DMS153 (cell line): ENCODE data around the gene GOPC.

Source experiments
- DNase-seq: peaks from one replicate; lab custom pipeline; 2025; lab: John Stamatoyannopoulos, UW

Gene GOPC

DNA sequence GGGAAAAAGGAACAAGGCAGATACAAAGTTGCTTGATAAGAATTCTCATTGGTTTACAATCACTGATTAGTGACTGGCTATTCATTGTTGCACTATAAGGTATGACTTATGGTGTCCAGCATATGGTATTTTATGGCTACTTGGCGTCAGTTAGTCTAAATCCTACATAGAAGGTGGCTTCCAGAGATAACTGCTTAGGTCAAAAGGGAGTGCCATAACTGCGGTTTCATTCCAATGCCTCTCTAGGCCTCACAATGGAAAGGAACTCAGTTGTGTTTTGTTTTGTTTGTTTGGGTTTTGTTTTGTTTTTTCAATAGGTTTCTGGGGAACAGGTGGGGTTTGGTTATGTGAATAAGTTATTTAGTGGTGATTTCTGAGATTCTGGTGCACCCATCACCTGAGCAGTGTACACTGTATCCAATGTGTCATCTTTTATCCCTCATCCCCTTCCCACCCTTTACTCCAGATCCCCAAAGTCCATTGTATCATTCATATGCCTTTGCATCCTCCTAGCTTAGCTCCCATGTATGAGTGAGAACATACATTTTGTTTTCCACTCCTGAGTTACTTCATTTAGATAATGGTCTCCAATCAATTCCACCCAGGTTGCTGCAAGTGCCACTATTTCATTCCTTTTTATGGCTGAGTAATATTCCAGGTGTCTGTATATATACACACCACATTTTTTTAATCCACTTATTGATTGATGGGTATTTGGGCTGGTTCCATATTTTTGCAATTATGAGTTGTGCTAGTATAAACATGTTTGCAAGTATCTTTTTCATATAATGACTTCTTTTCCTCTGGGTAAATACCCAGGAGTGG is 7.0 kb downstream of the GOPC start:
- no peak for DNase-seq

- DNase-seq, result no peak
Measured at GRCh38 chr6:117592983-117593759, 9.1 kb downstream of the GOPC start.

DNA sequence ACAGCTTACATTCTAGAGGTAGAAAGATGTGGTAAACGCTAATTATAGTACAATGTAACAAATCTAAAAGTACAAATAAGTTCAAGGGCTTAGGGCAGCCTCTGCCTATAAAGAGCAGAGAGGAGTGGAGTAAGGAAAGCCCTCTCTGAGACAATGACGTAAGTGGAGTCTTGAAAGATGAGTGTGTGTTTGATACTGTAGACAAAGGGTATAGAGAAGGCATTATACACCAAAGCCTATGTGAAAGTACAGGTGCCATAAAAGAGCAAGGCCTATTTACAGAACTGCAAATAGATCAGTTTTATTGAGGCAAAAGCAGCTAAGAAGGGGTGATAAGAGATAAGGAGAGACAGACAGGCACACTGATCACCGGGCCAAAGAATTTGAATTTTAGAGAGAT is 10.9 kb downstream of the GOPC start:
- DNase-seq, result no peak

GRCh38 chr6:117590447-117590846 is 11.9 kb downstream of the GOPC start:
- DNase-seq, result no peak

DNA sequence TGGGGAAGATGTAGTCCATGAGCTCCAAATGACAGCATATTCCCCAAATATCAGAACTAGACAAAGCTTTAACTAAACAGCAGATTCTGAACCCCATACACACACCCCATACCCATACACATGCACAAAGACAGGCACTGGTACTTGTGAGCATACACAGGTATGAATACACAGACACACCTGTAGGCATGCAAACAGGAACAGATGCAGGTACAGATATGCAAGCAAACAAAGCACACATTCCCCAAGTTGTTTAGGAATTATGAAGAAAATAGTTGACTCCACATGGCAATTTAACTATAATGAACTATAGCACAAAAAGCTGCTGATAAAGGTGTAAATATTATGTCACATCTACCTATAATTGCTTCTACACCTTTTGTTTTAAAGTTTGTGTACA is 16.7 kb downstream of the GOPC start:
- no peak for DNase-seq

DNA sequence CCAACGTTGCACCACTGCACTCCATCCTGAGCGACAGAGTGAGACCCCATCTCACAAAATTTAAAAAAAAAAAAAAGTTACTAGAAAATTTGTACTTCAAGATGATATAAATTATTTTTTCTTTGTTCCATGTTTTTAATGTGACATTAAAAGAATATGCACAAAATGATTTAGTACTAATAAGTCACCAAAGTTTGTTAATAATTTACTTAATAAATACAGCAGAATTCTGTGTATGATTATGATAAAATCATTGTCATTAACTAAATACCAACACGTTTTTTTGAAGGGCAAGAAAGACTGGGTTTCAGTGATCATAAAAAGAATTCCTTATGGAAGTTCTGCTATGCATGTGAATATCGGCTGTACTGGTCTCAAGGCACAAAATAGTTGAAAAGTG is 28.1 kb downstream of the GOPC start:
- DNase-seq, result no peak

DNA sequence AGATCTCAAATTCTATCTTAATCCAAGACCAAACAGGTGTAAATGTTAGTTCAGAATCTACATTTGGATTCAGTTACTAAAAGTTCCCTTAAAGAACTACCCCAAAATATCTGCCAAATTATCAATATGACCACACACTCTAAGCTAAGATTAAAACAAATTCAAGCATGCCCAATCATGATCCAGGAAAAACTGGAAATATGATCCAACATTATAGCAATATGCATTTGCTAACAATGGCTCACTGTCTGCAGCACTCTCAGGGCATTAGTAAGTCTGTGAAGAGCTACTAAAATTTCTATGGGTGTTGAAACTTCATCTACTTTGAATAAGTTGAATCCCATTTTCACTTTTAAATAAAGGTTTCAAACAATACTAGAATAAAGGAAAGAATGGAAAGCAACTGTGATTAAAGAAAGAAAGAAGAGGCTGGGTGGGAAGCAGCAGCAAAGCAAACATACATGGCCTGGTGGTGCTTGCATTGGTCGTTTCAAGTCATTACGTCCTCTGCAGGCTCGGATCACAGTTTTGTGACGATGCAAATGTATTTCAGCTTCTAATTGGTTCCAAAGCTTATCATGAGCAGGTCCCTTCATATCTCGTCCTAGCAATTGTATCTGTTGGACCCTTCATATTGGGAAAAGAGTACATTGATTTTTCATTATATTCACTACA is 29.2 kb downstream of the GOPC start:
- no peak for DNase-seq

DNA sequence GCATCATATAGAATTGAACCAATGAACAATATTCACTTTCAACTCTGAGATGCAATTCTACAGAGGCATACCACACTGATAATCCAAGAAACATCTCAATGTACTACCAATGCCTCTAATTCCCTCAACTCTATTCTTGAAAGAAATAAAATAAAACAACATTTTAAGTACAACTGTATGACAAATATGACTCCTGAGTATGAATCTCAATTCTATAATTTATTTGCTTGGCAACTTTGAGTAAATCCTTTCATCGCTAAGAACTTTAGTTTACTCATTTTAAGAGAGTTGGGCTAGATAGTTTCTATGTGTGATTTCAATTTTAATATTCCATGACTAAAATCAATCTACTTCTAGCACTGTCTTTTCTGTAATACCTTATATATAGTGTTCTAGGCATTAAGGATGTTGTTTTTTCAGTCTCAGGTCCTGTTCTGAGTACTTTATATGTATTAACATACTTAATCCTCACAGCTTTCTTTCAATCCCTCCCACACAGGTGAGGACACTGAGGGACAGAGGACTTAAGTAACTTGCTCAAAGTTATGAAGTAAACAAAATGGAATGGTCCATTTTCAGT is 33.4 kb downstream of the GOPC start:
- DNase-seq, result no peak

- no peak for DNase-seq
Measured at GRCh38 chr6:117568247-117568646, 34.1 kb downstream of the GOPC start.

- DNase-seq, result no peak
Measured at GRCh38 chr6:117564681-117565080, 37.6 kb downstream of the GOPC start.

- no peak for DNase-seq
Measured at GRCh38 chr6:117561128-117561527, 41.2 kb downstream of the GOPC start.

DNA sequence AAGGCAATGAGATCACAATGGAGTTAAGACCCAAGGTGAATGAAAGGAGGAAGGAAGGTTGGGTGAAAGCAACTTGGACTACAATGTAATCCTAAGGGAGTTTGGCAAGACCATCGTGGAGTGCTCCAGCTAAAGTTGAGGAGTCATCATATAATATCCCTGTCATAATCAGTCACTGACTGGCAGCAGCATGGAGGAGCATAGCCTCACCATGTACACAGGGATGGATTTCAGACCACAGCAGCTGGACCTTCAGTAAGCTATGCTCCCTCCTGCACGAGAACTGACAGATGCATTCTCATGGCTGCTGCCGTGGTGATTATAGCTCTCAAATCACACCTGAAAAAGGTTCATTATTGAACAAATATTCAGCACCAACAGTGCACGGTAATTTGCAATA is 43.0 kb downstream of the GOPC start:
- DNase-seq, result no peak

- DNase-seq, result no peak
Measured at GRCh38 chr6:117558818-117559217, 43.5 kb downstream of the GOPC start.

GRCh38 chr6:117557951-117558350 is 44.4 kb downstream of the GOPC start:
- DNase-seq, result no peak

GRCh38 chr6:117555882-117556498 is 46.3 kb downstream of the GOPC start:
- DNase-seq, result no peak

- DNase-seq, result no peak
Measured at GRCh38 chr6:117555262-117555849, 47.0 kb downstream of the GOPC start.

DNA sequence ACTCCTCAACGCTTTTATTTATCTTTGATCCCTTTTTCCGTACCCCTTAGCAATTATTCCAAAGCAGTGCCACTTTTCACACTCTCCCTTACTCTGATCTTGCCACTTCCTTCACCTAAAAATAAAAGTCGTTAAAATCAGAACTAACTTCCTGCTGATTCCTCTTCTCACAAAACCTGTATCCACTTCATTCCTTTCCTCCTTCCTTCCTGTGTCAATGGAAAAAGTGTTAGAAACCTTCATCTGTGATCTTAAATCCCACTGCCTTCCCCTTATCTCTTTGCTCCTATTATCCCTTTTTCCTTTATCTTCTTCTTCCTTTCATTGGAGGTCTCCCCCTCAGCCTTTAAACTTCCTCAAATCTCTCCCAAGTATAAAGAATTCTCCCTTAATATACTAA is 49.2 kb downstream of the GOPC start:
- DNase-seq, result no peak

DNA sequence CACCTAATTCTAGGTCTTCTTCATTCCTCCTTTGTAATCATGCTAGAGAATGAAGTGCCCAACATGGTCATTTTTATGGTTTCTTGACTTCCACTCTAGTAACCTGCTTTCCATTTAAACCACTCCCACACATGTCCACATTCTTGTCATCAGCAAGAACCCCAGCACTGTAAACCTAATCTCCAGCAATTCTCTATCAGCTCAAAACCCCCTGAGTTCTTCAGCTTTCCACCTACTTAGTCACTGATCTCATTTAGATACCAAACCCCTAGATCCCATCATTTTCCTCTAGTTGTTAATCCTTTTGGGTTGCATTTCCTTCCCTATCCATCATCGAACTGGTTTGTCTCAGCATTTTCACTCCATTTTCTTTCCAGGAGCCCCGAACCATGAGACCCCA is 49.7 kb downstream of the GOPC start:
- no peak for DNase-seq

- no peak for DNase-seq
Measured at GRCh38 chr6:117550618-117551242, 51.6 kb downstream of the GOPC start.

- DNase-seq, result no peak
Measured at GRCh38 chr6:117550078-117550600, 52.2 kb downstream of the GOPC start.

- no peak for DNase-seq
Measured at GRCh38 chr6:117549611-117550010, 52.7 kb downstream of the GOPC start.
